Peyer's patch (tissue), 4 donors: ENCODE data around the gene RBM23.

ENCODE experiments used
- POLR2A ChIP-seq, 2 donors: fragments of 450-650 bp; IDR thresholded peaks; one replicate each; pipeline ENCODE4 v1.5.1; 2017; ENCODE audit warnings: antibody characterized with exemption in 2 of 2, mild to moderate bottlenecking in 2 of 2, moderate library complexity in 2 of 2
- TF ChIP-seq, protein P1 (sequence below), 6 experiments: fragments of 450-650 bp in 4 of 6; fragments of 200-600 bp in 2 of 6; sonication (generic) in 1 of 6; IDR thresholded peaks; one replicate each; pipeline ENCODE4 v1.5.1; 2017 to 2019; ENCODE audit warnings: antibody characterized with exemption in 6 of 6, mild to moderate bottlenecking in 3 of 6, moderate library complexity in 1 of 6

DNA sequence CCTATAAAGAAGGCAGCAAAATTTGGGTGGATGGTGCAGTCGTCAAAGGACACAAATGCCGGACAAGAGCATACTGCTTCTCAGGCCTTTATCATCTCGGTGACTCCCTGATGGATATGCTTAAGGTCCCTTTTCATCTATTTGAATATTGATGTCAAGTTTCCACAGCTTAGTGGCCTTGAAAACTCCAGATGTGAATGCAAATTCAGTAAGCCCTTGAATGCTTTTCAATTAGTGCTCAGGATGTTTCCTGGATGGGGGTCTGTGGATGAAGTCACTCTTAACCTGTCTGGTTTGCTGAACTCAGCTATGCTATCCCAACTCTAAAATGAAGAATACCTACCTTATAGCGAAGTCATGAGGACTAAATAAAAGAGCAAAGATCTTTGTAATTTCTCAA, 25.2 kb downstream of the RBM23 start:
- no peak for TF ChIP-seq POLR2A (IDR thresholded peaks at IDR 0.05)
- TF ChIP-seq, protein P1, sequence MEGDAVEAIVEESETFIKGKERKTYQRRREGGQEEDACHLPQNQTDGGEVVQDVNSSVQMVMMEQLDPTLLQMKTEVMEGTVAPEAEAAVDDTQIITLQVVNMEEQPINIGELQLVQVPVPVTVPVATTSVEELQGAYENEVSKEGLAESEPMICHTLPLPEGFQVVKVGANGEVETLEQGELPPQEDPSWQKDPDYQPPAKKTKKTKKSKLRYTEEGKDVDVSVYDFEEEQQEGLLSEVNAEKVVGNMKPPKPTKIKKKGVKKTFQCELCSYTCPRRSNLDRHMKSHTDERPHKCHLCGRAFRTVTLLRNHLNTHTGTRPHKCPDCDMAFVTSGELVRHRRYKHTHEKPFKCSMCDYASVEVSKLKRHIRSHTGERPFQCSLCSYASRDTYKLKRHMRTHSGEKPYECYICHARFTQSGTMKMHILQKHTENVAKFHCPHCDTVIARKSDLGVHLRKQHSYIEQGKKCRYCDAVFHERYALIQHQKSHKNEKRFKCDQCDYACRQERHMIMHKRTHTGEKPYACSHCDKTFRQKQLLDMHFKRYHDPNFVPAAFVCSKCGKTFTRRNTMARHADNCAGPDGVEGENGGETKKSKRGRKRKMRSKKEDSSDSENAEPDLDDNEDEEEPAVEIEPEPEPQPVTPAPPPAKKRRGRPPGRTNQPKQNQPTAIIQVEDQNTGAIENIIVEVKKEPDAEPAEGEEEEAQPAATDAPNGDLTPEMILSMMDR (IDR thresholded peaks at IDR 0.05), result no peak
